Measurements from ENCODE around the gene XCL1.

DNA sequence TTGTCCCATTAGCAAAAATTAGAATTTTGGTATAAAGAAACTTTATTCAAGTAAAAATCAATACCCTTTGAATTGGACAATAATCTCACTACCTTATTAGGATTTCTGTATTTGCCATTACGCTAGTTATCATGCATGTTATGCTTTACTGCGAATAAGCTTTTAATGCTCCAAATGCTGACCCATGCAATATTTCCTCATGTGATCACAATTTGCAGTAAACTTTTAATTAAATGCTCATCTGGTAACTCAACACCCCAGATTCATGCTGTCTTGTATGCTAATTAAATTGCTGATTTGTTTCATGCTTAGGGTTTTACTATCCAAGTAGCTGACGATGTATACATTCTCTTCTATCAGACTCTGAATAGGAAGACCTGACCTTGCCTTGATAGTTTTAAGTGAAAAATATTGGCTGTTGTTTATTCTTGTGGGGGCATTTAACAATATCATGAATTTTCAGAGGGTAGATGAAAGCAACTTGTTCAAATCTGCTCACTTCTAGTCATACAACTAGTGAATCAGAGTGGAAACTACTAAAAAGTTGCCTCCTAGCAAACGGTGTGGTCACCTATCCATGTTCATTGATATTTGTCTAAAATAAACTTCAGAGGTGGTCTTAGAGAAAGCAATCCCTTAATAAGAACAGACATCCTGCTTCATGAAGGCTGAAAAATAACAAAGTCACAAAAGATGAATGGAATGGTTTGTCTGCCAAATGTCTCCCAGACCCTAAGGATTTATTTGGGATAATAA is 5.6 kb downstream of the XCL1 start:
- TF ChIP-seq POLR2A (IDR thresholded peaks at IDR 0.05; ENCODE audit: low read depth, low read length): no peak
- TF ChIP-seq SRF (IDR thresholded peaks at IDR 0.05; ENCODE audit: low read depth in 2 of 2, low read length in 2 of 2): no peak
- TF ChIP-seq, protein P1, sequence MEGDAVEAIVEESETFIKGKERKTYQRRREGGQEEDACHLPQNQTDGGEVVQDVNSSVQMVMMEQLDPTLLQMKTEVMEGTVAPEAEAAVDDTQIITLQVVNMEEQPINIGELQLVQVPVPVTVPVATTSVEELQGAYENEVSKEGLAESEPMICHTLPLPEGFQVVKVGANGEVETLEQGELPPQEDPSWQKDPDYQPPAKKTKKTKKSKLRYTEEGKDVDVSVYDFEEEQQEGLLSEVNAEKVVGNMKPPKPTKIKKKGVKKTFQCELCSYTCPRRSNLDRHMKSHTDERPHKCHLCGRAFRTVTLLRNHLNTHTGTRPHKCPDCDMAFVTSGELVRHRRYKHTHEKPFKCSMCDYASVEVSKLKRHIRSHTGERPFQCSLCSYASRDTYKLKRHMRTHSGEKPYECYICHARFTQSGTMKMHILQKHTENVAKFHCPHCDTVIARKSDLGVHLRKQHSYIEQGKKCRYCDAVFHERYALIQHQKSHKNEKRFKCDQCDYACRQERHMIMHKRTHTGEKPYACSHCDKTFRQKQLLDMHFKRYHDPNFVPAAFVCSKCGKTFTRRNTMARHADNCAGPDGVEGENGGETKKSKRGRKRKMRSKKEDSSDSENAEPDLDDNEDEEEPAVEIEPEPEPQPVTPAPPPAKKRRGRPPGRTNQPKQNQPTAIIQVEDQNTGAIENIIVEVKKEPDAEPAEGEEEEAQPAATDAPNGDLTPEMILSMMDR (IDR thresholded peaks at IDR 0.05 in 2 of 3, conservative IDR thresholded peaks at IDR 0.05 in 1 of 3; ENCODE audit: control insufficient read depth in 2 of 3, extremely low read depth in 1 of 3, insufficient read depth in 1 of 3, low read depth in 3 of 3, low read length in 3 of 3): no peak
- no peak for TF ChIP-seq FOXK2 (IDR thresholded peaks at IDR 0.05)
- no peak for TF ChIP-seq CBX3 (IDR thresholded peaks at IDR 0.05; ENCODE audit: borderline replicate concordance, low read depth)
- no peak for TF ChIP-seq PAX8 (IDR thresholded peaks at IDR 0.05)
- no peak for TF ChIP-seq CHD1 (IDR thresholded peaks at IDR 0.05; ENCODE audit: low read depth, low read length)
- TF ChIP-seq NR2C2 (IDR thresholded peaks at IDR 0.05; ENCODE audit: borderline replicate concordance, control insufficient read depth, insufficient read length, low read depth): no peak
- TF ChIP-seq, protein P2, sequence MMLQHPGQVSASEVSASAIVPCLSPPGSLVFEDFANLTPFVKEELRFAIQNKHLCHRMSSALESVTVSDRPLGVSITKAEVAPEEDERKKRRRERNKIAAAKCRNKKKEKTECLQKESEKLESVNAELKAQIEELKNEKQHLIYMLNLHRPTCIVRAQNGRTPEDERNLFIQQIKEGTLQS (IDR thresholded peaks at IDR 0.05; ENCODE audit: borderline replicate concordance, extremely low read depth, low read depth, low read length): no peak
- no peak for TF ChIP-seq TAF1 (IDR thresholded peaks at IDR 0.05; ENCODE audit: borderline replicate concordance, low read depth, low read length)
- no peak for TF ChIP-seq LARP7 (IDR thresholded peaks at IDR 0.05)
- TF ChIP-seq SIN3A (IDR thresholded peaks at IDR 0.05; ENCODE audit: low read depth, low read length): no peak
